ENCODE results near the gene TMEM69. TPM values are rescaled to one million over a fixed set of nuclear protein-coding genes. Genes with fewer than 3 reads are reported as not detected.

The TMEM69 gene
- total and polyA plus RNA-seq, 4 donors = 8.0 to 13.0 (median 12.0) TPM

GRCh38 chr1:45694823-45695222 is 6.8 kb downstream of the TMEM69 start:
- Histone ChIP-seq H3K27ac (ENCODE audit: low read depth in 1 of 2, low read length in 2 of 2) (no peak overlapping the region), H3K36me3 (ENCODE audit: control insufficient read depth in 4 of 4, insufficient read depth in 3 of 4, low read depth in 1 of 4, low read length in 3 of 4) (peaks cover 9 to 33% (median 12%) of the 10 kb centered on the region in 4 donors), H3K9ac (ENCODE audit: low read depth in 1 of 2, low read length in 2 of 2) (no peak overlapping the region), H3K4me1 (ENCODE audit: control insufficient read depth in 4 of 4, insufficient read depth in 4 of 4, low read length in 3 of 4) (no peaks in the 10 kb centered on the region), H3K27me3 (ENCODE audit: control insufficient read depth in 4 of 4, insufficient read depth in 4 of 4, low read length in 3 of 4) (no peaks in the 10 kb centered on the region), H3K4me3 (ENCODE audit: low read depth in 1 of 3, low read length in 3 of 3) (no peak overlapping the region), H3K9me3 (ENCODE audit: control insufficient read depth in 4 of 4, low read length in 3 of 4) (no peaks in the 10 kb centered on the region)
- no peak for TF ChIP-seq YY1 (IDR thresholded peaks at IDR 0.05)
- WGBS = 97% methylated on average over 7 of the region's 7 CpGs
- DNase-seq (ENCODE audit: low spot score) = no peak

- no peak overlapping the region for H3K27ac ChIP-seq (ENCODE audit: low read depth in 1 of 2, low read length in 2 of 2)
- TF ChIP-seq FOXA2 (IDR thresholded peaks at IDR 0.05) (no peak), JUND (IDR thresholded peaks at IDR 0.05) (no peak)
- TF ChIP-seq, protein P1, sequence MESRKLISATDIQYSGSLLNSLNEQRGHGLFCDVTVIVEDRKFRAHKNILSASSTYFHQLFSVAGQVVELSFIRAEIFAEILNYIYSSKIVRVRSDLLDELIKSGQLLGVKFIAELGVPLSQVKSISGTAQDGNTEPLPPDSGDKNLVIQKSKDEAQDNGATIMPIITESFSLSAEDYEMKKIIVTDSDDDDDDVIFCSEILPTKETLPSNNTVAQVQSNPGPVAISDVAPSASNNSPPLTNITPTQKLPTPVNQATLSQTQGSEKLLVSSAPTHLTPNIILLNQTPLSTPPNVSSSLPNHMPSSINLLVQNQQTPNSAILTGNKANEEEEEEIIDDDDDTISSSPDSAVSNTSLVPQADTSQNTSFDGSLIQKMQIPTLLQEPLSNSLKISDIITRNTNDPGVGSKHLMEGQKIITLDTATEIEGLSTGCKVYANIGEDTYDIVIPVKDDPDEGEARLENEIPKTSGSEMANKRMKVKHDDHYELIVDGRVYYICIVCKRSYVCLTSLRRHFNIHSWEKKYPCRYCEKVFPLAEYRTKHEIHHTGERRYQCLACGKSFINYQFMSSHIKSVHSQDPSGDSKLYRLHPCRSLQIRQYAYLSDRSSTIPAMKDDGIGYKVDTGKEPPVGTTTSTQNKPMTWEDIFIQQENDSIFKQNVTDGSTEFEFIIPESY (IDR thresholded peaks at IDR 0.05) = no peak
- H3K4me3 ChIP-seq (ENCODE audit: low read depth in 1 of 3, low read length in 3 of 3) = no peak overlapping the region
- no peak overlapping the region for H3K9ac ChIP-seq (ENCODE audit: low read depth in 1 of 2, low read length in 2 of 2)
- peaks cover 0 to 6% (median 2%) of the 10 kb centered on the region in 4 donors for H3K36me3 ChIP-seq (ENCODE audit: control insufficient read depth in 4 of 4, insufficient read depth in 3 of 4, low read depth in 1 of 4, low read length in 3 of 4)
- 95% methylated on average over 1 of the region's 1 CpG for WGBS
- DNase-seq (ENCODE audit: low spot score) = no peak
- H3K9me3 ChIP-seq (ENCODE audit: control insufficient read depth in 4 of 4, low read length in 3 of 4) = no peaks in the 10 kb centered on the region
- no peaks in the 10 kb centered on the region for H3K27me3 ChIP-seq (ENCODE audit: control insufficient read depth in 4 of 4, insufficient read depth in 4 of 4, low read length in 3 of 4)
- H3K4me1 ChIP-seq (ENCODE audit: control insufficient read depth in 4 of 4, insufficient read depth in 4 of 4, low read length in 3 of 4) = no peaks in the 10 kb centered on the region
Observed at GRCh38 chr1:45704637-45705036, 16.7 kb downstream of the TMEM69 start.

GRCh38 chr1:45713711-45714110 is 25.7 kb downstream of the TMEM69 start:
- Histone ChIP-seq H3K4me1 (ENCODE audit: control insufficient read depth in 4 of 4, insufficient read depth in 4 of 4, low read length in 3 of 4) (no peaks in the 10 kb centered on the region), H3K27me3 (ENCODE audit: control insufficient read depth in 4 of 4, insufficient read depth in 4 of 4, low read length in 3 of 4) (no peaks in the 10 kb centered on the region), H3K4me3 (ENCODE audit: low read depth in 1 of 3, low read length in 3 of 3) (no peak overlapping the region), H3K36me3 (ENCODE audit: control insufficient read depth in 4 of 4, insufficient read depth in 3 of 4, low read depth in 1 of 4, low read length in 3 of 4) (peaks cover 3 to 9% (median 5%) of the 10 kb centered on the region in 4 donors), H3K9ac (ENCODE audit: low read depth in 1 of 2, low read length in 2 of 2) (no peak overlapping the region), H3K27ac (ENCODE audit: low read depth in 1 of 2, low read length in 2 of 2) (no peak overlapping the region), H3K9me3 (ENCODE audit: control insufficient read depth in 4 of 4, low read length in 3 of 4) (no peaks in the 10 kb centered on the region)
- TF ChIP-seq GABPA (IDR thresholded peaks at IDR 0.05 in 1 of 2, conservative IDR thresholded peaks at IDR 0.05 in 1 of 2) (no peak), ATF3 (IDR thresholded peaks at IDR 0.05) (no peak), HNF4A (conservative IDR thresholded peaks at IDR 0.05) (no peak), NR2F2 (IDR thresholded peaks at IDR 0.05) (no peak), TAF1 (conservative IDR thresholded peaks at IDR 0.05) (no peak), JUND (IDR thresholded peaks at IDR 0.05) (no peak), EGR1 (IDR thresholded peaks at IDR 0.05; ENCODE audit: low read depth in 2 of 2) (no peak), SP1 (IDR thresholded peaks at IDR 0.05) (no peak), YY1 (IDR thresholded peaks at IDR 0.05) (no peak), CTCF (IDR thresholded peaks at IDR 0.05; ENCODE audit: low read depth, low read length, missing input control) (no peak), REST (IDR thresholded peaks at IDR 0.05) (no peak), FOXA2 (IDR thresholded peaks at IDR 0.05) (no peak), RAD21 (IDR thresholded peaks at IDR 0.05) (no peak), RXRA (IDR thresholded peaks at IDR 0.05) (no peak)
- TF ChIP-seq, protein P2, sequence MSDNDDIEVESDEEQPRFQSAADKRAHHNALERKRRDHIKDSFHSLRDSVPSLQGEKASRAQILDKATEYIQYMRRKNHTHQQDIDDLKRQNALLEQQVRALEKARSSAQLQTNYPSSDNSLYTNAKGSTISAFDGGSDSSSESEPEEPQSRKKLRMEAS (IDR thresholded peaks at IDR 0.05) = no peak
- TF ChIP-seq, protein P1 (IDR thresholded peaks at IDR 0.05) = no peak
- 95% methylated on average over 3 of the region's 3 CpGs for WGBS
- no peak for DNase-seq (ENCODE audit: low spot score)

Measured in liver (tissue), 9 donors.